ENCODE data around the gene TSHZ2. TPM values are rescaled to one million over a fixed set of nuclear protein-coding genes. Genes with fewer than 3 reads are reported as not detected.

TSHZ2 gene
- total and polyA plus RNA-seq, 2 experiments from 2014 or later = 1.1 to 5.2 TPM

DNA sequence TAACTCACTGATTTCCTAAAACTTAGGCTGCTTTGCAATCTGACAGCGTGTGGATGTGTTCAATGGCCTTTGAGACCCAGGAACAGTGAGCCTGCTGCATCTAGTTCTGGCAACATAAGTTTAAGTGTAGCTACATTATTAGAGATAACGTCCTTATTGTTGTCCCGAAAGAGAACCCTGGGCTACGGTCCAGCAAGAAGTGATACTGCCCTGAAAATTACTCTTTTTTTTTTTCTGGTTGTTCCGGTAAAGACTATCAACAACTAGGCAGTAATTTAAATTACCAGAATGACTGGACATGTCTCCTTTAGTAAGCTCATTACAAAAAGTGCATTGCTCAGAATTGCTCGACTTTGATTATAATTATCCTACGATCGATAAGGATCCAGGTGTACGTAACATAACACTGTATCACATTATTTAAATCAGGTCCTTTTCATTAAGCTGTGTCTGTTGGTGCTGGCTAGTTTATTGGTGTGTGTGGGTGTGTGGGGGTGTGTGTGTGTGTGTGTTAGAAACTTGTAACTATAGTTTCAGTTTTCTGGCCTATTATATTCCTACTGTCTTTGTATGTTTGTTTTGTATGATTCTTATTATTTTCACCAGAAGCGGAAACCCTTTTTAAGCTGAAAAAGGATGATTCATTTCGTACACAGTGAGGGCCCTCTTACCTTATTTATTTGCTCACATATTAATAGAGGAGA is 3.0 kb downstream of the TSHZ2 start:
- Histone ChIP-seq H3K27ac (no peak overlapping the region), H4K20me1 (ENCODE audit: insufficient read depth, poor library complexity, severe bottlenecking) (no peaks in the 10 kb centered on the region), H3K9me2 (replicated peaks; ENCODE audit: insufficient read depth) (no peaks in the 10 kb centered on the region), H3K4me1 (ENCODE audit: insufficient read depth) (peaks cover 8% of the 10 kb centered on the region), H3K36me3 (replicated peaks; ENCODE audit: insufficient read depth, low read depth) (no peaks in the 10 kb centered on the region), H2AFZ (no peak overlapping the region), H3K27me3 (peaks cover 10% of the 10 kb centered on the region), H3K79me2 (peaks cover 29% of the 10 kb centered on the region), H3K4me2 (peak overlapping the region; percentile 86), H3K9me3 (ENCODE audit: low read depth) (no peaks in the 10 kb centered on the region), H3K4me3 (peak overlapping the region; percentile 4)
- 72% methylated on average over 11 of the region's 11 CpGs for WGBS (ENCODE audit: low lambda C conversion rate, missing lambda C conversion rate)
- DNase-seq (ENCODE audit: low spot score) = no peak
- TF ChIP-seq EZH2 (IDR thresholded peaks at IDR 0.05; ENCODE audit: borderline replicate concordance) (no peak), CTCF (IDR thresholded peaks at IDR 0.05; ENCODE audit: poor library complexity) (no peak)

GRCh38 chr20:52975803-52976531 is 3.8 kb downstream of the TSHZ2 start:
- Histone ChIP-seq H3K36me3 (replicated peaks; ENCODE audit: insufficient read depth, low read depth) (no peaks in the 10 kb centered on the region), H3K4me1 (ENCODE audit: insufficient read depth) (peaks cover 8% of the 10 kb centered on the region), H3K79me2 (peaks cover 29% of the 10 kb centered on the region), H4K20me1 (ENCODE audit: insufficient read depth, poor library complexity, severe bottlenecking) (no peaks in the 10 kb centered on the region), H3K27ac (no peak overlapping the region), H2AFZ (no peak overlapping the region), H3K9me2 (replicated peaks; ENCODE audit: insufficient read depth) (no peaks in the 10 kb centered on the region), H3K4me3 (no peak overlapping the region), H3K4me2 (peak overlapping the region; percentile 86), H3K9me3 (ENCODE audit: low read depth) (no peaks in the 10 kb centered on the region), H3K27me3 (peaks cover 10% of the 10 kb centered on the region)
- no peak for TF ChIP-seq EZH2 (IDR thresholded peaks at IDR 0.05; ENCODE audit: borderline replicate concordance)
- no peak for TF ChIP-seq CTCF (IDR thresholded peaks at IDR 0.05; ENCODE audit: poor library complexity)
- TF ChIP-seq EZH2phosphoT487 (IDR thresholded peaks at IDR 0.05; ENCODE audit: low read depth, severe bottlenecking, unreplicated experiment) = no peak
- no peak for DNase-seq (ENCODE audit: low spot score)
- WGBS (ENCODE audit: low lambda C conversion rate, missing lambda C conversion rate) = 86% methylated on average over 3 of the region's 3 CpGs

DNA sequence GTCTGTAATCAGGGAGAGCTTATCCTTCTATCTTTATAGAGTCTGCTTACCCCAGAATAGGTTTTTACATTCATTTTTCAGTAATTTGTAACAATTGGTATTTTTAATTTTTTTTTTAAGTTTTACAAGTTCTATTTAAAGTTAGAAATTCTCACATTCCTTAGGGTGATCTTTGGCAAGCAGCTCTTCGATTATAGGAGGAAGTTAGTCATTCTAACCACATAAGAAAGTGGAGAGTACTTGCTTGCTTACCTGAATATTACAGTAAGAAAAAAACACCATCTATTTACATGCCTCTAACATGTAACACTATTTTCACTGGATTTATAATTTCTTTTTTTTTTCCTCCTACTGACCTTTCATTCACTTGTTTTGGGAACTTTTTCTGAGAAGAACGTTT is 6.7 kb downstream of the TSHZ2 start:
- peaks cover 32% of the 10 kb centered on the region for H3K79me2 ChIP-seq
- no peak for DNase-seq (ENCODE audit: low spot score)
- peaks cover 4% of the 10 kb centered on the region for H3K4me1 ChIP-seq (ENCODE audit: insufficient read depth)
- TF ChIP-seq EZH2phosphoT487 (IDR thresholded peaks at IDR 0.05; ENCODE audit: low read depth, severe bottlenecking, unreplicated experiment) = no peak
- no peak for TF ChIP-seq EZH2 (IDR thresholded peaks at IDR 0.05; ENCODE audit: borderline replicate concordance)
- no peak for TF ChIP-seq CTCF (IDR thresholded peaks at IDR 0.05; ENCODE audit: poor library complexity)
- H3K4me3 ChIP-seq = no peak overlapping the region
- H3K9me2 ChIP-seq (replicated peaks; ENCODE audit: insufficient read depth) = no peaks in the 10 kb centered on the region
- 64% methylated on average over 2 of the region's 2 CpGs for WGBS (ENCODE audit: low lambda C conversion rate, missing lambda C conversion rate)
- H3K4me2 ChIP-seq = no peak overlapping the region
- no peak overlapping the region for H2AFZ ChIP-seq
- no peaks in the 10 kb centered on the region for H4K20me1 ChIP-seq (ENCODE audit: insufficient read depth, poor library complexity, severe bottlenecking)
- H3K27ac ChIP-seq = no peak overlapping the region
- no peaks in the 10 kb centered on the region for H3K36me3 ChIP-seq (replicated peaks; ENCODE audit: insufficient read depth, low read depth)
- H3K9me3 ChIP-seq (ENCODE audit: low read depth) = no peaks in the 10 kb centered on the region
- H3K27me3 ChIP-seq = peaks cover 3% of the 10 kb centered on the region
